HG03103 (cell line): Measurements from ENCODE around the gene AARS2.
"Not testable (repeated sequence)": the region's sequence is repeated elsewhere in the genome, so short reads cannot be mapped to it uniquely, and the experiment has no call there.

Experiments
- ATAC-seq: cut with Tn5 transposase; IDR thresholded peaks from one replicate; pipeline ENCODE4 v1.9.1; 2021; ENCODE audit warnings: low read depth; ENCODE audit not compliant: unreplicated experiment

Gene AARS2

DNA sequence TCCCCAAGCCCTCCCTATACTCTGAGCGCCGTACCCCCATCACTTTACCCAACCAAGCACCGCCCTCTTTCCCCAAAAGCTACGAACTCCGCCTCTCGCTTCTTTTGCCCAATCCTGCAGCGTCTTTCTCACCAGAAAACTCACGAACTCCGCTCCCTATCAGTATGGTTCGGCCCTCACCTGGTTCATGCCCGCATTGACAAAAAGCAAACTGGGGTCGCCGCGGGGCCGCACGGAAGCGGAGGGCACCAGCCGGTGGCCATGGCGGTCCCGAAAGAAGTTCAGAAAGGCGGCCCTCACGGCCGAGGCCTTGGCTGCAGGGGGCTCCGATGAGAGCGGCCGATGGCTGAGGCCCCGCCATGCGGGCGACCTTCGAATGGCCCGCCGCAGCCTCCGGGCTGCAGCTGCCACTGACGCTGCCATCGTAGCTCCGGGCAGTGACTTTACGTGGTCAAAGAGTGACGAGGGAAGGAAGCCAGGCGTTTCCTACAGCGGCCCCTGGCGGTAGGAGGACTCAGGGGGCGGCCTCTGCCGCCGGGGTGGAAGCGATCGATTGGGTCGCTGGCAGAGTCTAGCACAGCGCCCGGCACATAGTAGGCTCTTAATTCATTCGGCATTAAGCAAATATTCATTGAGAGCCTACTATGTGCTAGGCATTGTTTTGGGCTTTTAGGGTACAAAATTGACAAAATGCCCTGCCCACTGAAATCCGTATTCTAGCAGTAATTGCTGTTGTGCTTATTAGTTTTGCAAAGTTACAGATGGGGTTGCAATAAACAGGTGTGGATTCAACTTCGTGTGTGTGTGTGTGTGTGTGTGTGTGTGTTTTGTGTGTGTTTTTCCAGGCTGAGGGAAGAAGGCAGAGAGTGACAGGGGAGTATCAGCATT lies at the start of gene AARS2:
Gene AARS2 (minus strand): TSS at position 447 of the 888 bp plus-strand sequence. CDS start 24 bp downstream, at position 423.
- ATAC-seq = peak; percentile 79

GRCh38 chr6:44361947-44362346 lies 48.8 kb upstream of the AARS2 start:
- no peak for ATAC-seq

DNA sequence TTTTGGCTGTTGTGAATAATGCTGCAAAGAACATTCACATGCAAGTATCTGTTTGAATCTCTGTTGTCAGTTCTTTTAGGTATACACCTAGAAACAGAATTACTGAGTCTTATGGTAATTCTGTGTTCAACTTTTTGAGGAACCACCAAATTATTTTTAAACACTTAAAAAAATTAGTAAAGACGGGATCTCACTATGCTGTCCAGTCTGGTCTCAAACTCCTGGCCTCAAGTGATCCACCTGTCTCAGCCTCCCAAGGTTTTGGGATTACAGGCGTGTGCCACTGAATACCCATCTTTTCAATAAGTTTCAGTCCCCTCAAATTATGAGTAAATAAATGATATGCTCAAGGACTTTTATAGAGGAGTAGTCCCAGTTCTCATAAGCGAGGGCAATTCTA lies 46.8 kb upstream of the AARS2 start:
- ATAC-seq = no peak

DNA sequence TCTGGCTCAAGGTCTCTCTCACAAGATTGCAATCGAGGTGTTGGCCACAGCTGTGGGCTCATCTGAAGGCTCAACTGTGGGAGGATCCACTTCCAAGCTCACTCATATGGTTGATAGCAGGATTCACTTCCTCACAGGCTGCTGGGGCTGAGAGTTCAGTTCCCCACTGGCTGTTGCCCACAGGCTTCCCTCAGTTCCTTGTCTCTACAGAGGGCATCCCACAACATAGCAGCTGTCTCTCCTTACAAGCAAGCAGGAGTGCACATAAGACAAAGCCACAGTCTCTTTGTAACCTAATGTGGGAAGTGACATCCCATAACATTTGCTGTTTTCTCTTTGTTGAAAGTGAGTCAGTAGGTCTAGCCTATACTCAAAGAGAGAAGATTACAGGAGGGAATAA lies 43.3 kb upstream of the AARS2 start:
- ATAC-seq = no peak

- no peak for ATAC-seq
Measured at GRCh38 chr6:44355640-44356039, 42.5 kb upstream of the AARS2 start.

GRCh38 chr6:44353336-44353735 lies 40.2 kb upstream of the AARS2 start:
- no peak for ATAC-seq

DNA sequence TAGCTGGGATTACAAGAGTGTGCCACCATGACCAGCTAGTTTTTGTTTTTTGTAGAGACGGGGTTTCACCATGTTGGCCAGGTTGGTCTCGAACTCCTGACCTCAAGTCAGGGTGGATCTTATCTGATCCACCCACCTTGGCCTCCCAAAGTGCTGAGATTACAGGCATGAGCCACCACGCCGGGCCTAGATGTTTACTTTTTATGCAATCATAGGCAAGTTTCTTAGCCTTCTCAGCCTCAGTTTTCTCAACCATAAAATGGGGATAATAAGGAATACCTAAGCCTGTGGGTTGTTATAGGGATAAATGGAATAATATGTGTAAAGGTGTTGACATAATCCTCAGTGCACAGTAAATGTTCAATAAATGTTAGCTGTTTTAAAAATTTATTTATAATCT lies 39.1 kb upstream of the AARS2 start:
- no peak for ATAC-seq

- not testable (repeated sequence) for ATAC-seq
Measured at GRCh38 chr6:44350650-44350994, 37.5 kb upstream of the AARS2 start.

GRCh38 chr6:44349904-44350649 lies 36.9 kb upstream of the AARS2 start:
- no peak for ATAC-seq

DNA sequence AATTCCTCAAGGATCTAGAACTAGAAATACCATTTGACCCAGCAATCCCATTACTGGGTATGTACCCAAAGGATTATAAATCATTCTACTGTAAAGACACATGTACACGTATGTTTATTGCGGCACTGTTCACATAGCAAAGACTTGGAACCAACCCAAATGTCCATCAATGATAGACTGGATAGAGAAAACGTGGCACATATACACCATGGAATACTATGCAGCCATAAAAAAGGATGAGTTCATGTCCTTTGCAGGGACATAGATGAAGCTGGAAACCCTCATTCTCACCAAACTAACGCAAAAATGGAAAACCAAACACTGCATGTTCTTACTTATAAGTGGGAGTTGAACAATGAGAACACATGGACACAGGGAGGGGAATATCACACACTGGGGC lies 33.7 kb upstream of the AARS2 start:
- ATAC-seq = not testable (repeated sequence)

GRCh38 chr6:44342489-44342888 lies 29.3 kb upstream of the AARS2 start, which contains the start of gene SPATS1:
TSS of gene SPATS1 (plus strand) at chr6:44342650. CDS start at chr6:44343096, 446 bp downstream.
- ATAC-seq = no peak

GRCh38 chr6:44342052-44342451 lies 28.9 kb upstream of the AARS2 start:
- ATAC-seq = no peak

- ATAC-seq = no peak
Measured at GRCh38 chr6:44341095-44341890, 28.1 kb upstream of the AARS2 start.

GRCh38 chr6:44339763-44340625 lies 26.8 kb upstream of the AARS2 start:
- no peak for ATAC-seq

DNA sequence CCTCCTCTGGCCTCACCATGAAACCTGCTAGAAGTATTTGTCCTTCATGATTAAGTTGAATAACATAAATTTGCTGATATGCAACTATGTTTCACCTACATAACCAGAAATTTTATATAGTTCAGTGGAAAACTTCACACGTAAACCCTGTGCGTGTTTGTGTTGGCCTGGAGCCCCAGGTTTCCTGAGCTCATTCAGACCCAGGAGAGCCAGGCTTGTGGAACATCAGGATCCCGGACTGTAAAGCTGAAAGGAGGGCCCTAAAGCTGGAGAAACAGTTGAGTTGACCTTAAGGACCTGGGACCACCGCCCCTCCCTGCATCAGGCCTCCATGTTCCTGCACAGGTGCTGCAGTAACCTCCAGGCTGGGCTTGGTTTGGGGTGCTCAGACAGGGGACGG lies 26.2 kb upstream of the AARS2 start:
- ATAC-seq = no peak

DNA sequence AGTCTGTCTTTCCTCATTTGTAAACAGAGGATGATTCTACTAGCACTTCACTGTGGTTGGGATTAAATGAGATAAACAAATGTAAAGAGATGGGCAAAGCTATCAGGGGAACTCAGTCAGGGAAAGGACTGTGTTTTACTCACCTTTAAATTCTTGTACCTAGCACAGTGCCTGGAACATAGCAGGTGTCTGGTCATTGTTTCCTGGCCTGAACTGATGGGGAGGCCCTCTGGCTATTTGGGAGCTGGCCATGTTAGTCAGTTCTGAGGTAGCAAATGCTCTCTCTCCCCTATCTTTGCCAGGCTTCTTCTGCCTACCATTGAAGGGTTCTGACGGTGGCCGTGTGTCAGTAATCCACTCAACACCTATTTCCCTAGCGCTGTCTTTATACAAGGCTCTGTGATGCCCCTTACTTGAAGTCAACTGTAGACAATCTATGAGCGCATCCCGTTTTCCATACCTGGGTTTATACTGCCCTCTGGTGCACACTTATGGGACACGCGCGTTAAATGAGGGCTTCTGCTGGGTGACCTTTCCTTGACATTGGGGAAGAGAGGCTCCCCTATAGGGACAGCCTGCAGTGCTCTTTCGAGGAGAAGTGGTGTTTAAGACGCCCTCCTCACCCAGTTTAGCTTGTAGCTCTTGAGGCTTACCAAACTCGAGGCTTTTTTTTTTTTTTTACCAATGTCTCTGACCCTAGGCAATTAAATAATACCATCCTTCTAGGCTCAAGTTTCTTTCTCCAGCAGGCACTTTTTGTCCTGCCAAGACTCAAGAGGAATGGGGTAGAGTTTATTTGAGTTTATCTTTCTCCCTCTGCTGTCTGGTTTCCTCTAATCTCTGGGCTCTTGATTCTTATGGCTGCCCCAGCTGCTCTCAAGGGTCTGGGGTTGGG lies 25.3 kb upstream of the AARS2 start:
- ATAC-seq = no peak

- no peak for ATAC-seq
Measured at GRCh38 chr6:44335631-44336030, 22.5 kb upstream of the AARS2 start.

DNA sequence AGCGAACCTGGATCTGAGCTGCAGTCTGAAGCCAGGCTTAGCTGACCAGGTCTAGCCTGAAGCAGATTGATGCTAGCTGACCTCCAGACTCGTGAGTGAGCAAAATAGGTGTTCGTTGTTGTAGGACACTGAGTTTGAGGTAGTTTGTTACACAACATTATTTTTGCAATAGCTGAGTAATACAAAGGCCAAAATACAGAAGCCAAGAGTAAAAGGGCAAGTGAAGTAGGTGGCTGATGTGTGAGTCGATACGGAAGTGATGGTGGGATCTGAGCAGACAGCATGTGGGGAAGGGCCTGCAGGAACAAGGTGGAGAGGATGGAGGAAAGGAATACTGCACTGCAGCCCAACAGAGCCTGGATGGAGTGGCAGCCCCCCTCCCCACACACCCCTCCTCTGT lies 20.8 kb upstream of the AARS2 start:
- no peak for ATAC-seq
